Measurements from ENCODE around the gene WDR59.
"Not testable (repeated sequence)": the region's sequence is repeated elsewhere in the genome, so short reads cannot be mapped to it uniquely, and the experiment has no call there.

WDR59 gene

GRCh38 chr16:74991268-74991592, 6.3 kb upstream of the WDR59 start:
- H3K4me3 ChIP-seq (ENCODE audit: low read depth, low read length): no peak overlapping the region
- no peak for DNase-seq (ENCODE audit: low read depth)
- TF ChIP-seq CTCF (IDR thresholded peaks at IDR 0.05; ENCODE audit: insufficient read depth, low read depth, low read length, missing control alignments): no peak

GRCh38 chr16:74990832-74991231, 5.9 kb upstream of the WDR59 start:
- H3K4me3 ChIP-seq (ENCODE audit: low read depth, low read length): no peak overlapping the region
- no peak for DNase-seq (ENCODE audit: low read depth)
- TF ChIP-seq CTCF (IDR thresholded peaks at IDR 0.05; ENCODE audit: insufficient read depth, low read depth, low read length, missing control alignments): no peak

GRCh38 chr16:74989864-74990263, 4.9 kb upstream of the WDR59 start:
- H3K4me3 ChIP-seq (ENCODE audit: low read depth, low read length); DNase-seq (ENCODE audit: low read depth): not testable (repeated sequence)

- no peak for DNase-seq (ENCODE audit: low read depth)
- TF ChIP-seq CTCF (IDR thresholded peaks at IDR 0.05; ENCODE audit: insufficient read depth, low read depth, low read length, missing control alignments): no peak
Measured at GRCh38 chr16:74987027-74987681, 2.2 kb upstream of the WDR59 start.

GRCh38 chr16:74984194-74984528, 762 bp downstream of the WDR59 start:
- no peak for TF ChIP-seq CTCF (IDR thresholded peaks at IDR 0.05; ENCODE audit: insufficient read depth, low read depth, low read length, missing control alignments)
- DNase-seq (ENCODE audit: low read depth): no peak
- peak overlapping the region; percentile 100 for H3K4me3 ChIP-seq (ENCODE audit: low read depth, low read length)

More at GRCh38 chr16:74987027-74987681, 2.2 kb upstream of the WDR59 start:
- no peak overlapping the region for H3K4me3 ChIP-seq (ENCODE audit: low read depth, low read length)

GRCh38 chr16:74982256-74982655, 2.7 kb downstream of the WDR59 start:
- no peak for DNase-seq (ENCODE audit: low read depth)
- H3K4me3 ChIP-seq (ENCODE audit: low read depth, low read length): no peak overlapping the region
- no peak for TF ChIP-seq CTCF (IDR thresholded peaks at IDR 0.05; ENCODE audit: insufficient read depth, low read depth, low read length, missing control alignments)

GRCh38 chr16:74975591-74975990, 9.3 kb downstream of the WDR59 start:
- H3K4me3 ChIP-seq (ENCODE audit: low read depth, low read length): no peak overlapping the region
- TF ChIP-seq CTCF (IDR thresholded peaks at IDR 0.05; ENCODE audit: insufficient read depth, low read depth, low read length, missing control alignments): no peak
- DNase-seq (ENCODE audit: low read depth): no peak
